Nephron (organoid): Measurements from ENCODE around the gene ATXN7L1.

Experiments used
- H3K27ac Mint-ChIP-seq, 3 experiments: 2 replicates each; pipeline ENCODE4 v1.8.0; 2020; ENCODE audit warnings: mixed read lengths in 3 of 3, mild to moderate bottlenecking in 2 of 3, moderate library complexity in 1 of 3
- H3K27me3 Mint-ChIP-seq: 2 replicates; pipeline ENCODE4 v1.8.0; 2021; ENCODE audit warnings: low read depth, mild to moderate bottlenecking, moderate library complexity, mixed read lengths
- H3K36me3 Mint-ChIP-seq: 2 replicates; pipeline ENCODE4 v1.8.0; 2020; ENCODE audit warnings: low read depth, mixed read lengths
- H3K4me1 Mint-ChIP-seq: 2 replicates; pipeline ENCODE4 v1.8.0; 2020; ENCODE audit warnings: mixed read lengths
- H3K4me3 Mint-ChIP-seq, 3 experiments: 2 replicates each; pipeline ENCODE4 v1.8.0; 2020; ENCODE audit warnings: mild to moderate bottlenecking in 3 of 3, mixed read lengths in 3 of 3, moderate library complexity in 2 of 3
- H3K9me3 Mint-ChIP-seq: 2 replicates; pipeline ENCODE4 v1.8.0; 2020; ENCODE audit warnings: mixed read lengths
- CTCF ChIP-seq, 3 experiments: fragments of 200-600 bp; sonication (generic); IDR thresholded peaks; one replicate each; pipeline ENCODE4 v1.5.0; 2021; ENCODE audit warnings: antibody characterized with exemption in 3 of 3; ENCODE audit not compliant: unreplicated experiment in 3 of 3

The ATXN7L1 gene

DNA sequence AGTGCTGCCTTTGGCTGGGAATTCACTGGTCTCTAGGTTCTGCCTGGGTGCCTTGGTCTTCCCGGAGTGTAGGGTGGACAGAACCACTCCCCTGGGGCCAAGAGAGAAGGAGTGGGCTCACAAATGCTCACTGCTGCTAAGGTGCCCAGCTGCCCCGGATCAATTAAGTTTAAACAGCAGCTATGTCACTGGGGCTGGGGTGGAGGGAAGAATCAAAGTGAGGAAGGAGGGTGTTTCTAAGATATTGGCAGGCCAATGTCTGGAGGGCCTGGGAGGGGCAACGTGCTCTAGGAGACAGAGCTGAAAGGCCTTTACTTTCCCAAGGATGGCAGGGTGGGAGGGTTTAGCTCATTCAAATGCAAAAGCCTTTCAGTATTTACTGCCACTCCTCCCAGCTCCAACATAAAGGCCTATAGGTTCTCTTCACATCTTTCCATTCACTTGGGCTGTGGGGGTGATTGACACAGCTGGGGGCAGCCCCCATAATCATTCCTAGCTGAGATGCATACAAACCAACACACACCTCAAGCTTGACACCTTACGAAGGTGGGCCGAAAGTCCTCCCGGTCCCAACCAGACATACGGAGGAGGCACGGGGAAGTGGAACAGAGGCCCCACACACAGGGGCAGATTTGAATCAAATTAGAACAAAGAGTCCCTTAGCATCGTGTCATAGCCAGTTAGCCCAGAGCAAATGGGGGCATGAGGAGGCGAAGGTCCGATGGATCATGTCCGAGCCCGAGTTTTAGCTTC lies 187.2 kb downstream of the ATXN7L1 start:
- Mint-ChIP-seq H3K27me3 (peaks cover 9% of the 10 kb centered on the region), H3K27ac (no peak overlapping the region), H3K4me1 (peaks cover 20% of the 10 kb centered on the region), H3K36me3 (peaks cover 5% of the 10 kb centered on the region), H3K9me3 (no peaks in the 10 kb centered on the region), H3K4me3 (no peak overlapping the region)
- no peak for TF ChIP-seq CTCF (IDR thresholded peaks at IDR 0.05; ENCODE audit: unreplicated experiment in 3 of 3)

GRCh38 chr7:105688617-105689016 lies 187.8 kb downstream of the ATXN7L1 start:
- Mint-ChIP-seq H3K4me3 (no peak overlapping the region), H3K27me3 (peaks cover 6% of the 10 kb centered on the region), H3K27ac (no peak overlapping the region), H3K4me1 (peaks cover 20% of the 10 kb centered on the region), H3K9me3 (no peaks in the 10 kb centered on the region), H3K36me3 (peaks cover 2% of the 10 kb centered on the region)
- TF ChIP-seq CTCF (IDR thresholded peaks at IDR 0.05; ENCODE audit: unreplicated experiment in 3 of 3): no peak

DNA sequence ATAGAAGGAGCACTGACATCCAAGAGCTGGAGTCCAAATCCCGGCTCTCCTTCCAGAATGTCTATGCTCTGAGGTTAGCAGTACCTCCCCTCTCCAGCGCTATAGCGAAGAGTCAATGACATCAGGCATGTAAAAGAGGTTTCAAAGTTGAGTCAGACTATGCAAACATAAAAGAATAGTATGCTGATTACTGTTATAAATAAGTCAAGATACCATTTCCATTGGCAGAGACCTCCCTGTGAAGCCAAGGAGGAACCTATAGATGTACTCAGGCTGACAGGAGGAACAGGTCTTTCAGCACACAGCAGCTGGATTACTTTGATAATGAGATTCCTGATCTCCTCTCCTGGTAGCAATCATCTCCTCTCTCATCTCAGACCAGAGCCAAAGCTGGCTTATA lies 191.2 kb downstream of the ATXN7L1 start:
- no peak for TF ChIP-seq CTCF (IDR thresholded peaks at IDR 0.05; ENCODE audit: unreplicated experiment in 3 of 3)
- no peak overlapping the region for H3K4me3 Mint-ChIP-seq
- H3K9me3 Mint-ChIP-seq: no peaks in the 10 kb centered on the region
- no peak overlapping the region for H3K27ac Mint-ChIP-seq
- peaks cover 5% of the 10 kb centered on the region for H3K27me3 Mint-ChIP-seq
- peaks cover 6% of the 10 kb centered on the region for H3K36me3 Mint-ChIP-seq
- H3K4me1 Mint-ChIP-seq: peaks cover 6% of the 10 kb centered on the region

DNA sequence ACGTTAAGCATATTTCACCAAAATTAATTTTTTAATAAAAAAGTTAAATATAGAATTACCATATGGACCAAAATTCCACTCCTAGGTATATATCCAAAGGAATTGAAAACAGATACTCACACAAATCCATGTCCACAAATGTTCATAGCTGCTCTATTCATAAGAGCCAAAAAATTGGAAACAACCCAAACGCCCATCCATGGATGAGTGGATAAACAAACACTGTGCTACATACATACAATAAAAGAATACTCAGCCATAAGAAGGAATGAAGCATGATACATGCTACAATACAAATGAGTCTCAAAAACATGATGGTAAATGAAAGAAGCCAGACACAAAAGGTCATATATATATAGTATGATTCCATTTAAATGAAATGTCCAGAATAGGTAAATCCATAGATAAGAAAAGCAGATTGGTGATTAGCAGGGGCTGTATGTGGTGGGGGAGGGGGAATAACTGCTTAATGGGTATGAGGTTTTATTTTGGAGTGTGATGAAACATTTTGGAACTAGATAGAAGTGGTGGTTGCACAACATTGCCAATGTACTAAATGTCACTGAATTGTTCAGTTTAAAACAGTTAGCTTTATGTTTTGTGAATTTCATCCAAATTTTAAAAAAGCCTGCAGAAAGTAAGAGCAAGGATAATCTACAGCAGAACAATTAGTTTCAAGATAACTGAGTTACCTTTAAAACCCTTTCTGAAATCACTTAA lies 193.9 kb downstream of the ATXN7L1 start:
- Mint-ChIP-seq H3K4me3 (no peak overlapping the region), H3K4me1 (peaks cover 18% of the 10 kb centered on the region), H3K9me3 (no peaks in the 10 kb centered on the region), H3K36me3 (peaks cover 6% of the 10 kb centered on the region), H3K27me3 (no peaks in the 10 kb centered on the region), H3K27ac (no peak overlapping the region)
- TF ChIP-seq CTCF (IDR thresholded peaks at IDR 0.05; ENCODE audit: unreplicated experiment in 3 of 3): no peak

- H3K9me3 Mint-ChIP-seq: no peaks in the 10 kb centered on the region
- H3K27me3 Mint-ChIP-seq: no peaks in the 10 kb centered on the region
- no peak overlapping the region for H3K4me3 Mint-ChIP-seq
- H3K4me1 Mint-ChIP-seq: peaks cover 20% of the 10 kb centered on the region
- H3K27ac Mint-ChIP-seq: no peak overlapping the region
- H3K36me3 Mint-ChIP-seq: peaks cover 6% of the 10 kb centered on the region
- no peak for TF ChIP-seq CTCF (IDR thresholded peaks at IDR 0.05; ENCODE audit: unreplicated experiment in 3 of 3)
Measured at GRCh38 chr7:105680505-105681187, 195.8 kb downstream of the ATXN7L1 start.
